Sciatic nerve (tissue), 2 donors: ENCODE measurements around the gene PAK1. TPM values are rescaled to one million over a fixed set of nuclear protein-coding genes. Genes with fewer than 3 reads are reported as not detected.
A peak's percentile ranks its signal among the peaks of the same experiment; 100 is the strongest.
"Not testable (repeated sequence)": the region's sequence is repeated elsewhere in the genome, so short reads cannot be mapped to it uniquely, and the experiment has no call there.

ENCODE experiments used
- ATAC-seq: fragments of 200-7000 bp; cut with Tn5 transposase; one replicate; pipeline ENCODE4 v1.9.1; 2020; ENCODE audit warnings: mild to moderate bottlenecking, moderate library complexity
- DNase-seq: peaks from one replicate; pipeline ENCODE4 v3.0.0-alpha.2; 2020; ENCODE audit warnings: low spot score
- intact Hi-C: fragments of 100-400 bp; cut with DNase I; formaldehyde crosslinking; loops from one replicate; pipeline ENCODE4 v1.14.2; 2022
- total RNA-seq: library from RNA; stranded (reverse); fragmentation: NEBNext Ultra II Directional; extraction: Animal tissue kit (Norgen Biotek cat#: 25700); gene quantifications from one replicate; pipeline ENCODE4 v1.2.1, GENCODE V29; 2021
- donor health status: DM: no; HTN: no; CAD: no.
- donor health status: DM: no; HTN: no; CAD: no.

Gene PAK1
- 31.3 TPM for total RNA-seq

- ATAC-seq, result peak; percentile 85
- intact Hi-C loops, result no loop called here
- DNase-seq, result peak; percentile 91
Observed at GRCh38 chr11:77473801-77474683, at the start of gene PAK1. PAK1 (minus strand) TSS chr11:77474094; CDS start chr11:77392520, 81,574 bp downstream.

GRCh38 chr11:77522215-77522614 lies 48.3 kb upstream of the PAK1 start:
- DNase-seq, result no peak
- intact Hi-C loops, result no loop called here
- no peak for ATAC-seq

GRCh38 chr11:77519847-77520246 lies 46.0 kb upstream of the PAK1 start:
- no peak for DNase-seq
- no peak for ATAC-seq
- intact Hi-C loops, result no loop called here

- ATAC-seq, result no peak
- DNase-seq, result no peak
- intact Hi-C loops, result no loop called here
Observed at GRCh38 chr11:77518471-77518870, 44.6 kb upstream of the PAK1 start.

GRCh38 chr11:77517753-77518152 lies 43.9 kb upstream of the PAK1 start:
- intact Hi-C loops, result no loop called here
- DNase-seq, result no peak
- ATAC-seq, result no peak

- DNase-seq (no peak), ATAC-seq (no peak)
- intact Hi-C loops, result no loop called here
Observed at GRCh38 chr11:77517226-77517625, 43.3 kb upstream of the PAK1 start.

- DNase-seq (no peak), ATAC-seq (no peak)
- intact Hi-C loops, result no loop called here
Observed at GRCh38 chr11:77515483-77515882, 41.6 kb upstream of the PAK1 start.

- no peak for ATAC-seq
- DNase-seq, result no peak
- intact Hi-C loops, result no loop called here
Observed at GRCh38 chr11:77515063-77515462, 41.2 kb upstream of the PAK1 start.

GRCh38 chr11:77512092-77512491 lies 38.2 kb upstream of the PAK1 start:
- ATAC-seq, result no peak
- intact Hi-C loops, result no loop called here
- DNase-seq, result no peak

GRCh38 chr11:77510851-77511250 lies 37.0 kb upstream of the PAK1 start:
- DNase-seq, result no peak
- ATAC-seq, result no peak
- intact Hi-C loops, result no loop called here

GRCh38 chr11:77510095-77510494 lies 36.2 kb upstream of the PAK1 start:
- ATAC-seq (no peak), DNase-seq (no peak)
- intact Hi-C loops, result no loop called here

GRCh38 chr11:77508019-77508418 lies 34.1 kb upstream of the PAK1 start:
- intact Hi-C loops, result no loop called here
- no peak for DNase-seq
- no peak for ATAC-seq

- intact Hi-C loops, result no loop called here
- DNase-seq (no peak), ATAC-seq (no peak)
Observed at GRCh38 chr11:77506857-77507256, 33.0 kb upstream of the PAK1 start.

- ATAC-seq (no peak), DNase-seq (no peak)
- intact Hi-C loops, result no loop called here
Observed at GRCh38 chr11:77505956-77506355, 32.1 kb upstream of the PAK1 start.

GRCh38 chr11:77503006-77503405 lies 29.1 kb upstream of the PAK1 start:
- ATAC-seq (no peak), DNase-seq (no peak)
- intact Hi-C loops, result no loop called here

GRCh38 chr11:77502346-77502905 lies 28.5 kb upstream of the PAK1 start:
- intact Hi-C loops, result no loop called here
- ATAC-seq, result no peak
- DNase-seq, result no peak

- ATAC-seq (no peak), DNase-seq (no peak)
- intact Hi-C loops, result no loop called here
Observed at GRCh38 chr11:77501758-77502157, 27.9 kb upstream of the PAK1 start.

GRCh38 chr11:77497368-77497767 lies 23.5 kb upstream of the PAK1 start:
- intact Hi-C loops, result no loop called here
- ATAC-seq (no peak), DNase-seq (no peak)

- ATAC-seq (no peak), DNase-seq (no peak)
- intact Hi-C loops, result no loop called here
Observed at GRCh38 chr11:77495526-77495925, 21.6 kb upstream of the PAK1 start.

- intact Hi-C loops, ATAC-seq, DNase-seq: not testable (repeated sequence)
Observed at GRCh38 chr11:77490035-77490434, 16.1 kb upstream of the PAK1 start.

- intact Hi-C loops, result no loop called here
- DNase-seq (no peak), ATAC-seq (no peak)
Observed at GRCh38 chr11:77487790-77488189, 13.9 kb upstream of the PAK1 start.
